GM18526 (cell line): ENCODE data around the gene SNAI3.

Source experiments
- POLR2A ChIP-seq: IDR thresholded peaks from 3 replicates; pipeline ENCODE4 v1.6.1; 2011; ENCODE audit not compliant: insufficient read length; ENCODE audit errors: extremely low read depth

SNAI3 gene

GRCh38 chr16:88645455-88645854, 40.9 kb downstream of the SNAI3 start:
- TF ChIP-seq POLR2A: no peak

GRCh38 chr16:88643644-88643932, 42.7 kb downstream of the SNAI3 start:
- no peak for TF ChIP-seq POLR2A

GRCh38 chr16:88642881-88643643, 43.2 kb downstream of the SNAI3 start:
- no peak for TF ChIP-seq POLR2A

- peak; percentile 14 for TF ChIP-seq POLR2A
These were observed 45.6 kb downstream of the SNAI3 start for GRCh38 chr16:88640498-88641247.

DNA sequence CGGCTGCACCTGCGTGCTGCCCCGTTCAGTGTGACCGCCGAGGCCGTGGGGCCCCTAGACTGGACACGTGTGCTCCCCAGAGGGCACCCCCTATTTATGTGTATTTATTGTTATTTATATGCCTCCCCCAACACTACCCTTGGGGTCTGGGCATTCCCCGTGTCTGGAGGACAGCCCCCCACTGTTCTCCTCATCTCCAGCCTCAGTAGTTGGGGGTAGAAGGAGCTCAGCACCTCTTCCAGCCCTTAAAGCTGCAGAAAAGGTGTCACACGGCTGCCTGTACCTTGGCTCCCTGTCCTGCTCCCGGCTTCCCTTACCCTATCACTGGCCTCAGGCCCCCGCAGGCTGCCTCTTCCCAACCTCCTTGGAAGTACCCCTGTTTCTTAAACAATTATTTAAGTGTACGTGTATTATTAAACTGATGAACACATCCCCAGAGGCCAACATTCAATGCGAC, 46.2 kb downstream of the SNAI3 start:
- no peak for TF ChIP-seq POLR2A

DNA sequence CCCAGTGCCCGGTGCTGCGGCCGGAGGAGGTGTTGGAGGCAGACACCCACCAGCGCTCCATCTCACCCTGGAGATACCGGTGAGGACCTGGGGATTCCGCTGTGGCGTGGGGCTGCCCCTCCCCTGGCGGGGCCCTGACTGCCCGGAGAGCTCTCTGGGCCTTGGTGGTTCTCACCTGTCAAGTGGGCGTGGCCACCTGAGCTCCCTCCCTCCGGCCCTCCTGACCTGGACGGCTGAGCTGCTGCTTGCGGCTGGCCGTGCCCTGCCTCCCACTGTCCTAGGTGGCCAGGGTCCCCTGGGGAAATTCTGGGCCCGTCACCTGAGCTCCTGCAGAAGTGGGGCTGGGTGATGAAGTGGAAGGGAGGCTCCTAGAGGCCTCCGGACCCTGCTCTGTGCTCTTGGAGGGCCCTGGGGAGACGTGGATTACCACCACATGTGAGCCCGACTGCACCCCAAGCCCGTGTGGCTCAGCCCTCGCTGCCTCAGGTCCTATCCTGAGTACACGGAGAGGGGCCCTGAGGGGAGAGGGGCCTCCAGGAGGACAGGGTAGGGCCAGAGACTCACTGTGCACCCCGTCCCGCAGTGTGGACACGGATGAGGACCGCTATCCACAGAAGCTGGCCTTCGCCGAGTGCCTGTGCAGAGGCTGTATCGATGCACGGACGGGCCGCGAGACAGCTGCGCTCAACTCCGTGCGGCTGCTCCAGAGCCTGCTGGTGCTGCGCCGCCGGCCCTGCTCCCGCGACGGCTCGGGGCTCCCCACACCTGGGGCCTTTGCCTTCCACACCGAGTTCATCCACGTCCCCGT, 46.9 kb downstream of the SNAI3 start:
- TF ChIP-seq POLR2A: no peak

GRCh38 chr16:88638323-88639230, 47.7 kb downstream of the SNAI3 start, which contains the start of gene IL17C:
TSS of gene IL17C (plus strand) at chr16:88638572. CDS start at chr16:88638642, 70 bp downstream.
- TF ChIP-seq POLR2A: no peak

DNA sequence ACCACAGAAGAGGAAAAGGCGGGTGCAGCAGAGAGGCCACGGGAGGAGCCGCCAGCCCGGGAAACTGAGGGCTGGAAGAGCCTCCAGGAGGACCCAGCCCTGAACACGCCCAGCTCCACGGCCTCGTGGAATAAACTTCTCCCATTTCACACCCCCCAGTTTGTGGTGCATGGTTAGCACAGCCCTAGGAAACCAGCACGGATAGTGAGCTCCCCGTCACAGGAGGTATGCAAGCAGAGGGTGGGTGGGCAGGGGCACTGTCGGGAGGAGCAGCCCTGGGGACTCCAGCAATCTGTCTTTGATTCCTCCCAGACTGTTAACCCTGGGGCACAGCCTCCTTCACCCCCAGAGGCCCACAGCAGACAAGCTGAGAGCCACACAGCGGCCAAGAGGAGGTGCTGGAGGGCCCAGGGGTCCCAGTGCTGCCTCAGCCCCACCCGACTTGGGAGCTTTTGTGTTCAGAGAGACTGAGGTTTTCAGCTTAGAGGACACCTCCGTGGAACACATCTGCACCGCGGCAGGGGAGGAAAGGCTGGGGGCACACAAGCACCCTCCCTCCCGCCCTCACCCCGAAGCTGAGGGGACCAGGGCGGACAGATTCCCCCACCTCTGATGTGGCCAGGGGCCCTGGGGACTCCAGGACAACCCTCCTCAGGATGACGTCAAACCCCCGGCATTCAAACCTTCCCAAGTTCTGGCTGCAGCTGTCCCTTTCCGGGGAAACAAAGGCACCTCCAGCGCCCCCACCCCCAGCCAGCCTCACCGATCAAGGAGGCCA, 49.6 kb downstream of the SNAI3 start:
- no peak for TF ChIP-seq POLR2A

- no peak for TF ChIP-seq POLR2A
These were observed 50.5 kb downstream of the SNAI3 start for GRCh38 chr16:88635671-88636319.

GRCh38 chr16:88634994-88635670, 51.2 kb downstream of the SNAI3 start:
- TF ChIP-seq POLR2A: no peak

DNA sequence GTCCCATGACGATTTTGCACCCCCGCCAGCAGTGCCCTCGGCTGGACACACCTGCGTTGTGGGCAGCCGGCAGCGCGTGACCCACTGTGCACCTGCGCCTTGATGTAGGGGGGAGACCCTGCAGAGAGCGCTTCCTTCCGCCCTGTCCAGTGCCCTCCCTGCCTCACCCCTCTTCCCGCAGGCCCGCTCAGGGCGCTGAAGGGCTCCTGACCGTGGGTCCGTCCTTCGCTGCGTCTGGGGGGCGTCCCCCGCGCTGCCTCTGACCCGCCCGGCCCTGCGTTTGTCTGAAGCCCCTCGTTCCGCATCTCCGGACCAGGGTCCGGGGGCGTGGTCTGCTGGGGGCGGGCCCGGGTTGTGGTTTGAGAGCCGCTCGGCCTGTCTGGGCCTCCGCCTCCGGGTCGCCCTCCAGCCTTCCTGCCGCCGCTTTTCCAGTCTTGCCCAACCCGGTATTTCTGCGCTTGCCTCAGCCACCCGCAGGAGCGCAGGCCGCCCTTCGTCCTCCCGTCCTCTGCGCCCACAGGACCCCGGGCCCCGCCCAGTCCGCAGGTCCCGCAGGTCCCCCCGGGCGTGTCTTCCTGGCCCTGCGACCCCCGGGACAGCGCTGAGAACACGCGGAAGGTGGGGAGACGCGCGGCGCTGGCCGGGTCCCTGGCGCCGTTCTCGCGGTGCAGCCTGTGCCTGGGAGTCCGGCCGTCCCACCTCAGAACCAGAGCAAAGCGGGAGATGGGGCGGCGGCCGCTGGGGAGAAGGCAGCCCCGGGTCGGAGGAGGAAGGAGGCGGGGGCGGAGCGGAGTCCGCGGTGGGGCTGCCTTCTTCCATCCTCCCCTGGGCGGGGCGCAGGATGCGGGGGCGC, 51.9 kb downstream of the SNAI3 start:
- peak; percentile 33 for TF ChIP-seq POLR2A

- no peak for TF ChIP-seq POLR2A
These were observed 52.6 kb downstream of the SNAI3 start for GRCh38 chr16:88633684-88634140.

GRCh38 chr16:88632587-88632930, 53.7 kb downstream of the SNAI3 start:
- no peak for TF ChIP-seq POLR2A
